ENCODE measurements around the gene PHPT1. TPM values are rescaled to one million over a fixed set of nuclear protein-coding genes. Genes with fewer than 3 reads are reported as not detected.

The PHPT1 gene
- polyA plus RNA-seq, 12 donors, result 60.3 to 100 (median 73.7) TPM; not detected in 1

DNA sequence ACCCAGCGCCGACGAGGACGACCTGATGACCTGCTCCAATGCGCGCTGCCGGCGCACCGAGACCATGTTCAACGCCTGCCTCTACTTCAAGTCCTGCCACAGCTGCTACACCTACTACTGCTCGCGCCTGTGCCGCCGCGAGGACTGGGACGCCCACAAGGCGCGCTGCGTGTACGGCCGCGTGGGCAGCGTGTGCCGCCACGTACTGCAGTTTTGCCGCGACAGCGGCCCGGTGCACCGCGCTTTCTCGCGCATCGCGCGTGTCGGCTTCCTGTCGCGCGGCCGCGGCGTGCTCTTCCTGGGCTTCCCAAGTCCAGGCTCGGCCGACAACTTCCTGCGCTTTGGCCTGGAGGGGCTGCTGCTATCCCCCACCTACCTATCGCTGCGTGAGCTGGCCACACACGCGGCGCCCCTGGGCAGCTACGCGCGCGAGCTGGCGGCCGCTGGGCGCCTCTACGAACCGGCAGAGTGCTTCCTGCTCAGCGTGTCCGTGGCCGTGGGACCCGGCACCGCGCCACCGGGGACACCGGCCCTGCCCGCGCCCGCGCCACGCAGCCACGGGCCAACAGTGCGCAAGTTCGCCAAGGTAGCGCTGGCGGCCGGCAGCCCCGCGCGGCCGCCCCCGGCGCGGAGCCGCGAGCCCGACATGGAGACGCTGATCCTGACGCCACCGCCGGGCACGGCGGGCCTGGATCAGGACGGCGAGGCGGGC lies 2.7 kb upstream of the PHPT1 start:
- DNase-seq, result no peak

DNA sequence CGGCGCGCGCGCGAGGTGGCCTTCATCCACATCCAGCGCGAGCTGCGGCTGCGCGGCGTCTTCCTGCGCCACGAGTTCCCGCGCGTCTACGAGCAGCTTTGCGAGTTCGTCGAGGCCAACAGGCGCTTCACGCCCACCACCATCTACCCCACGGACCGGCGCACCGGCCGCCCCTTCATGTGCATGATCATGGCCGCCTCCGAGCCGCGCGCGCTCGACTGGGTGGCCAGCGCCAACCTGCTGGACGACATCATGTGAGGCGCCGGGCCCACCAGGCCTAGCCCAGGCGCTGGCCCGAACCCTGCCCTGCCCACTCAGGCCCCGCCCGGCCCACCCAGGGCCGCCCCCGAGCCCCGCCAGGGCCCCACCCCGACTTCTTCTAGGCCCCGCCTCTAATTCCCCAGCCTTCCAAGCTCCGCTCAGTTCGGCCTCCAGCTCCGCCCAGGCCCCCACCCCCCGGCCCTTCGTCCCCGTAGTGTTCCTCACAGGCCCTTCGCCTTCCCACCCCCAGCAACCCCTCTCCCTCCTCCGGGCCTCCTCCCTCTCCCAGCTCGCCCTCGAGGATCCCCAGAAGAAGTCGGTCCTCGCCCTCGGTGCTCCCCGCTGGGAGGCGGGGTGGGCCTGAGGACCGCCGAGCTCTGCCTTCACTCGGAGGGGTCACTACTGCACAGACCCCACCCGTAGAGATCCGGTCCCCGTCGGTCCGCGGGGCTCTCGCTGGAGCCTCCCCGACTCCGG lies 2.0 kb upstream of the PHPT1 start:
- DNase-seq, result peak; percentile 76

GRCh38 chr9:136847826-136848392 lies 1.3 kb upstream of the PHPT1 start:
- peak; percentile 82 for DNase-seq

DNA sequence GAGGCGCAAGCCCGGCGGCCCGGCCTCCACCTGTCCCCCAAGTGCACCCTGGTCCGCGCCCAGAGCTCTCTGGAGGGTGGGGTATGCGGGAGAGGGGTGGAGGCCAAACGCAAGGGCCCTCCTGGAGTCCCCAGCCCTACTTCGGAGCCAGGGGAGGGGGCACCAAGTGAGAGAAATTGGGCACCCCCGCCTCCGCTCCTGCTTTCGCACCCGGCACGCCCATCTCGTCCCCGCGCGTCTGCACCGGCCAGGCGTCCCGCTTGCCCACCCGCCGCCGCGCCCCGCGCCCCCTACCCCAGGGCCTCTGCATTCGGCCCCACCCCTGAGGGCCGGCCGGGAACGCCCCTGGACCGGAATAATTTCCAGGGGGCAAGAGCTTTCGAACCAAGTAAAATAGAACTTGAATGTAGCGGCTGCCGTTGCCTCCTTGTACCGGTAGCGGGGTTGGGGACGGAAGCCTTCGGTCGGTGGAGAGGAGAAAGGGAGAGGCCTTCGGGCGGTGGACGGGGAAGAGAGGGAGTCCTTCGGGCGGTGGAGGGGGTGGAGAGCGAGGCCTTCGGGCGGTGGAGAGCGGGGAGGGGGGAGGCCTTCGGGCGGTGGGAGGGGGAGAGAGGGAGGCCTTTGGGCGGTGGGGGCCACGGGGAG lies 694 bp upstream of the PHPT1 start:
- DNase-seq, result no peak

DNA sequence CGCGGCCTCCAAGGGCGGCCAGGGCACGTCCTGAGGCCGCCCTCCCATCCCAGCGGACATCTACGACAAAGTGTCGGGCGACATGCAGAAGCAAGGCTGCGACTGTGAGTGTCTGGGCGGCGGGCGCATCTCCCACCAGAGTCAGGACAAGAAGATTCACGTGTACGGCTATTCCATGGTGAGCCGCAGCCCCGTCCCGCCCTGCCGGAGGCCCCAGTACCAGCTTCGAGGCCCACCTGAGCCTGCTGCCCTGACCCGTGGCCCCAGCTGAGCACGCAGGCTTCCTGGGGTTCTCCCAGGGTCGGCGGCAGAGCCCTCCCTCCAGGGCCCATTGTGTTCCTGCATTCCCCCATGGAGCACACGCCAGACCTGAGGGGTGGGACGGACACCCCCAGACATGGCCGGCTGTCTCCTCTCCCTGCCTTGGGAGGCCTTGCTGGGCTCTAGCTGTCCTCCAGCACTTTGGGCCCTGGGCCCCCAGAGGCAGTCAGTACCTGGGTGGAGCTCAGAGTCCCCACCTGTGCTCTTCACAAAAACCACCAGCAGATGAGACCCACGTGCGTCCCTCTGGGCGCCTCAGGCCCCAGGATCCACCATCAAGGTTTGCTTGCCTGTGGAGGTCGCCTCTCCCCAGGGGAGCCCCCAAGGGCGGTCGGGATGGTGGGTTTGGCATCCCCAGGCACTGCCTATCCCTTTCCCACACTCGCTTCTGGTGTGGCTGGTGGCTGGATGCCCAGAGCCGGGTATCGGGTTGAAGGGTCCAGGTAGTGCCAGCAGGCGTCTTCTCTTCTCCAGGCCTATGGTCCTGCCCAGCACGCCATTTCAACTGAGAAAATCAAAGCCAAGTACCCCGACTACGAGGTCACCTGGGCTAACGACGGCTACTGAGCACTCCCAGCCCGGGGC lies 1.0 kb downstream of the PHPT1 start:
- no peak for DNase-seq

DNA sequence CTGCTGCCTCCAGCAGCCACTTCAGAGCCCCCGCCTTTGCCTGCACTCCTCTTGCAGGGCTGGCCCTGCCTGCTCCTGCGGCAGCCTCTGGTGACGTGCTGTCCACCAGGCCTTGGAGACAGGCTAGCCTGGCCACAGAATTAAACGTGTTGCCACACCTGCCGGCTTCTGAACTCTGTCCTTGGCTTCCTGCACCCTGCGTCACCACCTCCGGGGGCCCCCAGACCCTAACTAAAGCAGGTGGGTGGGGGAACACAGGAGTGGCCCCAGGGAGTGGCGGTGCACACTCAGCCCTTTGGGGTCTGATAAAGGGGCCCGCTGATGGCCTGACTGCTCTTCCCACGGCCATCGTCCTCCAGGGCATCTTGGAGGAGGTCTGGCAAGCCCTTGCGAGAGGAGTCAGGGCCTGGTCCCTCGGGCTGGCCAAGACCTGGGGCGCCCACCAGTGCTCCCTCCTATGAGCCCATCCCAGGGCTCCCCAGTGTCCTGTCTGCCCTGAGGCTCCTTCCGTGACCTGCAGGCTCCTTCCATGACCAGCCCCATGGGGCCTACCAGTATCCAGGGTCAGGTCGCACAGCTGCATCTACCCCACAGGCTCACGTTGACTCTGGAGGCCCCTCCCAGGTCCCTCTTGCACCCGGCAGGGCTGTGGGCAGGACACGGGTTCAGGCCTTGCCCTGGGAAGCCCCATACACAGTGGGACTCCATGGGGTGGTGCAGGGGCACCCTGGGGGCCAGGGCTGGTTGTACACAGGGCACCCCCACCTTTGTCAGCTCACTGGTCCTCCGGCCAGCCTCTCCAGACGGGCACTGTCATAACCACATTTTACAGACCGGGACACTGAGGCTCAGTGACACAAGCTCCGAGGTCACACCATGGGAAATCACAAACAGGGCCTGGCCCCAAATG lies 1.9 kb downstream of the PHPT1 start:
- no peak for DNase-seq

DNA sequence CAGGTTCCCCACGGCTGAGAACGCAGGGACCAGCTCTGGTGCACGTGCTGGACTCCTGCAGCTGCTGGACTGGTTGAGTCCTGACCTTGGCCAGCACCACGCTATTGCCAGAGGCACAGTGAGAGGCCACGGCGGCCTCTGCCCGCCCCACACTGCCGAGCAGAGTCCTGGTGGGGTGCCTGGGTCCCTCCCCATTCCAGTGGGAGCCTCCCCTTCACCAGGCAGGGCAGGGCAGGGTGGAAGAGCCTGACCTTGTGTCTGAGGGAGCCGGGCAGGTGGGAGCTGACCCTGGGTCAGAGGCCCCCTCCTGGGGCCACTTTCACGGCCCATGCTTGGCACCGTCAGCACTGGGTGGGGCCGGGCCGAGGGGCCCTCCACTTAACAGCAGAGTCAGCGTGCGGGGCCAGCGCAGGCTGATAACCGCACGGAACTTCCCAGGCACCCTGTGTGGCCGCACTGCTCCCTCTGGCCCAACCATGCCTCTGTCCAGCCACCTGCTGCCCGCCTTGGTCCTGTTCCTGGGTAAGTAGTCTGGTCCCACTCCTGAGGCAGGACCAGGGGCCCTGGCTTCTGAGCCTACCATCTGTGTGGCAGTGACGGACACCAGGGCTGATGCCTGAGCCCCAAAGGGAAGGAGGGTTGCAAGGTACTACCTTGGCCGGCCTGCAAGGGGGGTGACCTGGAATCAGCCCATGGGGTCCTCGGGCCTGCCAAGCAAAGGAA lies 2.9 kb downstream of the PHPT1 start, which contains the start of gene MAMDC4:
TSS of gene MAMDC4 (plus strand) at position 406 of the 723 bp plus-strand sequence. CDS start at position 477, 71 bp downstream.
- no peak for DNase-seq

GRCh38 chr9:136852664-136853595 lies 3.7 kb downstream of the PHPT1 start:
- no peak for DNase-seq

- DNase-seq, result no peak
Observed at GRCh38 chr9:136853596-136854112, 4.4 kb downstream of the PHPT1 start.

DNA sequence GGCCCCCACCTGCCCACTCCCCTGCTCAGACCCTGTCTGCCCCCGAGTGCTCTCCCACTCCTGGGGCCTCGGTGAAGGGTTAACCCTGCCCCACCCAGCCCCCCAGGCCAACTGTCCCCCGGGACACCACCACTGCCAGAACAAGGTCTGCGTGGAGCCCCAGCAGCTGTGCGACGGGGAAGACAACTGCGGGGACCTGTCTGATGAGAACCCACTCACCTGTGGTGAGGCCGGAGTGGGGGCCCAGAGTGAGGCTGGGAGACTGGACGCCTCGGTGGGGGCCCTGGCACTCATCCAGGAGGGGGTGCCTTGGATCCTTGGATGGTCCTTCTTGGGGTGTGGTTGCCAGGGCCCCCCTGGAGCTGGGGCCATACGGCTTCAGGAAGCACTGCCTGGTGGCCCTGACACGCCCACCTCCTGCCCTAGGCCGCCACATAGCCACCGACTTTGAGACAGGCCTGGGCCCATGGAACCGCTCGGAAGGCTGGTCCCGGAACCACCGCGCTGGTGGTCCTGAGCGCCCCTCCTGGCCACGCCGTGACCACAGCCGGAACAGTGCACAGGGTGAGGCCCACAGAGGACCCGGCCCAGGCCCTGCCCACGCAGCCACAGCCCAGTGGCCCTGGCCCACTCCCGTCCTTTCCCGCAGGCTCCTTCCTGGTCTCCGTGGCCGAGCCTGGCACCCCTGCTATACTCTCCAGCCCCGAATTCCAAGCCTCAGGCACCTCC lies 5.1 kb downstream of the PHPT1 start:
- no peak for DNase-seq

DNA sequence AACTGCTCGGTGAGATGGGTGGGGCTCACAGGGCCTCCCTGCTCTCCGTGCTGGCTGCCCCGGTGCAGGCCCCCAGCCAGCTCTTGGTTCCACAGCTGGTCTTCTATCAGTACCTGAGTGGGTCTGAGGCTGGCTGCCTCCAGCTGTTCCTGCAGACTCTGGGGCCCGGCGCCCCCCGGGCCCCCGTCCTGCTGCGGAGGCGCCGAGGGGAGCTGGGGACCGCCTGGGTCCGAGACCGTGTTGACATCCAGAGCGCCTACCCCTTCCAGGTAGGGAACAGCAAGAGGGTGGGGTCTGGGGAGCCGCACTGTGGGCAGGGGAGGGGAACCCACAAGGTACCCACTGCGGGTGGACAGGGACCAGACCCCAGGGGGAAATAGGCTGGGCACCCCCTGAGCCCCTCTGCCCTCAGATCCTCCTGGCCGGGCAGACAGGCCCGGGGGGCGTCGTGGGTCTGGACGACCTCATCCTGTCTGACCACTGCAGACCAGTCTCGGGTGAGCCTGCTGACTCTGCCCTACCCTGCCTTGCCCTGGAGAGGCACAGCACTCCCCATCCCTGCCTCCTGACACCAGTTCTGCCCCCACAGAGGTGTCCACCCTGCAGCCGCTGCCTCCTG lies 5.7 kb downstream of the PHPT1 start:
- no peak for DNase-seq

- DNase-seq, result no peak
Observed at GRCh38 chr9:136855461-136856078, 6.4 kb downstream of the PHPT1 start.

DNA sequence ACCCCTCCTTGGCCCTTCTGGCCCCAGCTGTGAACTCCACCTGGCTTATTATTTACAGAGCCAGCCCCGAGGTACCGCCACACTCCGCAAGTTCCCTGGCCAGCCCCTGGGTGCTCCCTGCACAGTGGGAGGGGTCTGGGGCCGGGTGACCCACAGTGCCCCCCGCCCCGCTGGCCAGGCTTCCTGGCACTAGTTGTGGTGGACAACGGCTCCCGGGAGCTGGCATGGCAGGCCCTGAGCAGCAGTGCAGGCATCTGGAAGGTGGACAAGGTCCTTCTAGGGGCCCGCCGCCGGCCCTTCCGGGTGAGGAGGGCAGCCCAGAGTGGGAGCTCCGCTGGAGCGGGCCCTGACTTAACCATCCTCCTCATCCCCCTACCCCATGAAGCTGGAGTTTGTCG lies 6.9 kb downstream of the PHPT1 start:
- DNase-seq, result no peak

DNA sequence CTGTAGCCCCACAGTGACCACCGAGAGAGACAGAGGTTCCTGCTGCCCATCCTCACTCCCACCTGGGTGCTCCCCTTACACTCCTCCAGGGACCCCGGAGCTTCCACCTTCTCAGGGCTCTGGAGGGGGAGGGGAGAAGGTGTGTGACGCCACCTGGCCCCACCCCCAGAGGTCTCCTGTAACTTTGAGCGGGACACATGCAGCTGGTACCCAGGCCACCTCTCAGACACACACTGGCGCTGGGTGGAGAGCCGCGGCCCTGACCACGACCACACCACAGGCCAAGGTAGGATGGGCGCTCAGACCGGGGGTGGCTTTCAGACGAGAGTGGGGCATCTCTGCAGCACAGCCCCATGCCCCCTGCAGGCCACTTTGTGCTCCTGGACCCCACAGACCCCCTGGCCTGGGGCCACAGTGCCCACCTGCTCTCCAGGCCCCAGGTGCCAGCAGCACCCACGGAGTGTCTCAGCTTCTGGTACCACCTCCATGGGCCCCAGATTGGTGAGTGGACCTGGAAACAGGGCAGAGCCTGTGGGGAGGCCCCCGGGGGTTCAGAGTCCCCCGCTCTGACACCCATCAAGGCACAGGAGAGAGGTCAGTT lies 7.4 kb downstream of the PHPT1 start:
- DNase-seq, result no peak

GRCh38 chr9:136857166-136857565 lies 8.0 kb downstream of the PHPT1 start:
- DNase-seq, result no peak
